ENCODE measurements around the gene PINK1. TPM values are rescaled to one million over a fixed set of nuclear protein-coding genes. Genes with fewer than 3 reads are reported as not detected.

The PINK1 gene
- total RNA-seq, 2 donors from 2014 or later: 173 to 174 TPM

DNA sequence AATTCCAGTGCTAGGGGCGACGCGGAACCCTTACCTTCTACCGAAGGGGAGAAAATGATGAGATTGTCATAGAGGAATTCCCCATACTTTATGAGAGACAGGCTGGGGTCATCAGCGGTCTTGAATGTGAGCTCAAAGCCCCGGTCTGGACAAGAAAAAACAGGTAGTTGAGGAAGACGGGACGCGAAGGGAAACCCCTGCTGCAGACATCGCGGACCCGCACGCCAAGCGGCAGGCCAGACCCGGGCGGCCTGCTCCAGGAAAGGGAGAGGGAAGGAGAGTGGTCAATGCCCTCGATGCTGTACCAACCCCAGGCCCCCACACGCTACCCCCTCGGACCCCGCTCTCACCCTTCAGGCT is 27.6 kb downstream of the PINK1 start:
- peak overlapping the region; percentile 80 to 85 for H3K27ac ChIP-seq
- peak overlapping the region; percentile 87 to 94 for H3K4me3 ChIP-seq

DNA sequence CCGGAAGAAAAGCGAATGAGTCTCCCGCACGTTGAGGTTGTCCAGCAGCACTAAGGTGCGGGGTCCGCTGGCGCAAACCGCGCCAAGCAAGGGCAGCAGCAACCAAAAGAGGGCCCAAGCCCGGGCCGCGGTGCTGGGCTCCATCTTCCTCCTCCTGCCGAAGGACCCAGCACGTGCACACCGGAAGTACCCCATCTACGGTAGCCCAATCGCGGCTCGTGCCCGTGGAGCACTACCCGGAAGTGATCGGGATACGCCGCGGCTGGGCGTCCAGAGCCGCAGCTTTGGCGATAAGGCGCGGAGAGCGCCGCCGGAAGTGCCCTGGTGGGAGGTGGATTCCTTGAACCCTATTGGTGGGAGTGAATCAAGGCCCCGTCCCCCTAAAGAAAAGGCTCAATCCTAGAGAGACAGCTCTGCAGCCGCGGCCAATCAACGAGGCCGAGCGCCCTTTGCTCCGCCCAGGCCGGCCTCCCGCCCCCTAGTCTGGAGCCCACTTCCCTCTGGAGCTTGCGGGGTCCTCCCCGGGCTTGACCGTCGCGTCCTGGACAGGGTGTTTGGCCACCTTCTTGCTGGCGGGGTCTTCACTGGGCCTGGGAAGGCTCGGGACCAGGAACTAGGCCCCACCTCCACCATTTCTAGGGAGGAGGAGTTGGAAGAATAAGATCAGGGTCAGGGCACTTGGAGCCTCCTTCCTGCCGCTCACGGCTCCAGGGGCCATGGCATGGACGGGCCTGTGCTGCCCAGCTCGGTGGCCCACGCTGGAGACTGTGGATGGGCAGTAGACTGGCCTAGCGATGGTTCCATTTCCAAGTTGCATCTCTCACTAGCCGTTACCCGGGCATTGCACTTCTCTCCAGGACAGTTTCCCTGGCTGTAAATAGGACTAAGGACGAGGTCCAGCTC is 28.2 kb downstream of the PINK1 start, which contains the start of gene DDOST:
Gene DDOST (minus strand): TSS at position 163 of the 903 bp plus-strand sequence. CDS start 19 bp downstream, at position 144.
- DNase-seq (ENCODE audit: low spot score): peak; percentile 96
- H3K4me1 ChIP-seq: peaks cover 0 to 35% of the 10 kb centered on the region in 2 donors
- no peaks in the 10 kb centered on the region for H3K9me3 ChIP-seq
- peak within 1 kb of the TSS; percentile 87 to 94 for H3K4me3 ChIP-seq
- H3K27me3 ChIP-seq: no peaks in the 10 kb centered on the region
- peak in 1 of 2 donors; percentile 47 for TF ChIP-seq CTCF (IDR thresholded peaks at IDR 0.05)
- peaks cover 14% of the 10 kb centered on the region for H3K36me3 ChIP-seq
- peak within 1 kb of the TSS; percentile 80 to 85 for H3K27ac ChIP-seq

More for the DNA sequence above, 27.6 kb downstream of the PINK1 start:
- no peak for TF ChIP-seq CTCF (IDR thresholded peaks at IDR 0.05)
- Histone ChIP-seq H3K4me1 (peaks cover 0 to 35% of the 10 kb centered on the region in 2 donors), H3K9me3 (no peaks in the 10 kb centered on the region), H3K36me3 (peaks cover 21% of the 10 kb centered on the region), H3K27me3 (no peaks in the 10 kb centered on the region)
- DNase-seq (ENCODE audit: low spot score): no peak

DNA sequence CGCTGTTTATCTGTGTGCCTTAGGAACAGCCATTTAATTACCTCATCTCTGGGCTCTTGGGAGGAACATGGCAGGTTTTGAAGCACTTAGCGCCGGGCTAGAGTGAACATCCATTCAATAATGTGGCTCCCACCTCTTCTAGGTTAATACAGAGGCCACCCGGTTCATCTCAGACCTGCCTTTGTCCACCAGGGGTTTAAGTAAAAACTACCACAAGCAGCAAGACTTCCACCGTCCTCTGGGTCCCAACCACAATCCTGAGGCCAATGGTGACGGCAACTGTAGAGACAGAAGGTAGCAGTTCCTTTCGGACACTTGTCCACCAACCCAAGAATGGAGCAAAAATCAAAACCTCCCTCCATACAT is 28.8 kb downstream of the PINK1 start:
- Histone ChIP-seq H3K4me3 (peak overlapping the region in 1 of 2 donors; percentile 87), H3K27me3 (no peaks in the 10 kb centered on the region), H3K36me3 (peaks cover 8% of the 10 kb centered on the region), H3K27ac (peak overlapping the region; percentile 80 to 85), H3K9me3 (no peaks in the 10 kb centered on the region), H3K4me1 (peaks cover 0 to 35% of the 10 kb centered on the region in 2 donors)
- TF ChIP-seq CTCF (IDR thresholded peaks at IDR 0.05): no peak
- no peak for DNase-seq (ENCODE audit: low spot score)

DNA sequence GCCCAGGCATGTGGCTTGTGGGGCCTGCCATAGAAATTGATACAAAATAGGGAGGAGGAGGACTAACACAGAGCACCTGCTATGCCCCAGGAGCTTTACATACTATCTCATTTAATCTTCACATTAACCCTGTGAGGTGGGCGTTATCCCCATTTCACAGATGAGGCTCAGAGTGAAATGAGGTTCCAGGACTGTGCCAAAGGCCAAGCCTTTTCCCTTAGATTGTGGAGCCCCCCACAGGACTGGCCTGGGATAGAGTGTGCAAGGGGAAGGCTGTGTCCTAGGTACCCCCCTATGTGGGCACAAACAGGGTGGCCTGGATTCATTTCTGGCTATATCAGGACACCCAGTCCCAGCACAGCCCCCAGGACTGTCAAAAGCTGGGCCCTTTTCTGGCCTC is 30.1 kb downstream of the PINK1 start:
- DNase-seq (ENCODE audit: low spot score): no peak
- no peak overlapping the region for H3K27ac ChIP-seq
- no peaks in the 10 kb centered on the region for H3K36me3 ChIP-seq
- no peaks in the 10 kb centered on the region for H3K27me3 ChIP-seq
- no peaks in the 10 kb centered on the region for H3K9me3 ChIP-seq
- no peak for TF ChIP-seq CTCF (IDR thresholded peaks at IDR 0.05)
- H3K4me3 ChIP-seq: no peak overlapping the region
- peaks cover 0 to 32% of the 10 kb centered on the region in 2 donors for H3K4me1 ChIP-seq

DNA sequence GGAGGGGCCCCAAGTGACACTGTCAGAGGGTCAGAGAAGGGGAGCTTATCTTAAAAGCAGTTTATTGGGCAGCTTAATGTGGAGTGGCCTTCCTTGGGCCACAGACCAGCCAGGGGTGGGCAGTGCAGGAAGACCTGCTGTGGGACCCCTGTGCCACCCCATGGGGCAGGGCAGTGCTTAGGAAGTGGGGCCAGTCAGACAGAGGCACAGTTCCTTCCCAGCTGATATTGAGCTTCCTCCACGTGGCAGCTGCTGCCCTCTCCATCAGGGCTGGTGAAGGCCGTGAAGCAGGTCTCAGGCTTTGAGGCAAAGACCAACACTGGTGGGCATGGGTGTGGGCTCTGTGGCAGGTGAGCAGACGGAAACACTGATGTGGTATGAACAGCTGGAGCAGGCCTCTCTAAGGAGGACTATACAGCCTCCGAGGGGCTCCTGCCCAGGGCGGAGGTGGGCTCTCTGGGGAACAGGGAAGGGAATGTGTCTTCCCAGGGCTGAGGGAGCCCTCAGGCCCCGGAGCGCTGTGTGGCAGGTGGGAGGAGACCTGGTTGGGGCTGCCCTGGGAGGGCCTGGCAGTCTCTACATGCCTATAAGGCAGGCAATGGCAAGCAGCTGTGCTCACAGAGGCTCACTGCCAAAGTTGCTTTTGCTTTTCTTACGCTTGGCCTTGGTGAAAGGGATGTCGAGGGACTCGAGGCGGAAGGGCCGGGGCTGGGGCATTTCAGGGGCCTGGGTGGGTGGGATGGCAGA is 30.9 kb downstream of the PINK1 start:
- DNase-seq (ENCODE audit: low spot score): no peak
- no peak overlapping the region for H3K4me3 ChIP-seq
- no peaks in the 10 kb centered on the region for H3K27me3 ChIP-seq
- H3K9me3 ChIP-seq: no peaks in the 10 kb centered on the region
- no peak overlapping the region for H3K27ac ChIP-seq
- H3K4me1 ChIP-seq: peaks cover 0 to 25% of the 10 kb centered on the region in 2 donors
- no peak for TF ChIP-seq CTCF (IDR thresholded peaks at IDR 0.05)
- H3K36me3 ChIP-seq: no peaks in the 10 kb centered on the region
